ENCODE measurements around the gene SCAF11. TPM values are rescaled to one million over a fixed set of nuclear protein-coding genes. Genes with fewer than 3 reads are reported as not detected.
"Not testable (repeated sequence)": the region's sequence is repeated elsewhere in the genome, so short reads cannot be mapped to it uniquely, and the experiment has no call there.

SCAF11 gene, protein sequence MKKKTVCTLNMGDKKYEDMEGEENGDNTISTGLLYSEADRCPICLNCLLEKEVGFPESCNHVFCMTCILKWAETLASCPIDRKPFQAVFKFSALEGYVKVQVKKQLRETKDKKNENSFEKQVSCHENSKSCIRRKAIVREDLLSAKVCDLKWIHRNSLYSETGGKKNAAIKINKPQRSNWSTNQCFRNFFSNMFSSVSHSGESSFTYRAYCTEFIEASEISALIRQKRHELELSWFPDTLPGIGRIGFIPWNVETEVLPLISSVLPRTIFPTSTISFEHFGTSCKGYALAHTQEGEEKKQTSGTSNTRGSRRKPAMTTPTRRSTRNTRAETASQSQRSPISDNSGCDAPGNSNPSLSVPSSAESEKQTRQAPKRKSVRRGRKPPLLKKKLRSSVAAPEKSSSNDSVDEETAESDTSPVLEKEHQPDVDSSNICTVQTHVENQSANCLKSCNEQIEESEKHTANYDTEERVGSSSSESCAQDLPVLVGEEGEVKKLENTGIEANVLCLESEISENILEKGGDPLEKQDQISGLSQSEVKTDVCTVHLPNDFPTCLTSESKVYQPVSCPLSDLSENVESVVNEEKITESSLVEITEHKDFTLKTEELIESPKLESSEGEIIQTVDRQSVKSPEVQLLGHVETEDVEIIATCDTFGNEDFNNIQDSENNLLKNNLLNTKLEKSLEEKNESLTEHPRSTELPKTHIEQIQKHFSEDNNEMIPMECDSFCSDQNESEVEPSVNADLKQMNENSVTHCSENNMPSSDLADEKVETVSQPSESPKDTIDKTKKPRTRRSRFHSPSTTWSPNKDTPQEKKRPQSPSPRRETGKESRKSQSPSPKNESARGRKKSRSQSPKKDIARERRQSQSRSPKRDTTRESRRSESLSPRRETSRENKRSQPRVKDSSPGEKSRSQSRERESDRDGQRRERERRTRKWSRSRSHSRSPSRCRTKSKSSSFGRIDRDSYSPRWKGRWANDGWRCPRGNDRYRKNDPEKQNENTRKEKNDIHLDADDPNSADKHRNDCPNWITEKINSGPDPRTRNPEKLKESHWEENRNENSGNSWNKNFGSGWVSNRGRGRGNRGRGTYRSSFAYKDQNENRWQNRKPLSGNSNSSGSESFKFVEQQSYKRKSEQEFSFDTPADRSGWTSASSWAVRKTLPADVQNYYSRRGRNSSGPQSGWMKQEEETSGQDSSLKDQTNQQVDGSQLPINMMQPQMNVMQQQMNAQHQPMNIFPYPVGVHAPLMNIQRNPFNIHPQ (N-terminal part only)
- total RNA-seq: 78.1 and 95.6 TPM in 2 replicates

DNA sequence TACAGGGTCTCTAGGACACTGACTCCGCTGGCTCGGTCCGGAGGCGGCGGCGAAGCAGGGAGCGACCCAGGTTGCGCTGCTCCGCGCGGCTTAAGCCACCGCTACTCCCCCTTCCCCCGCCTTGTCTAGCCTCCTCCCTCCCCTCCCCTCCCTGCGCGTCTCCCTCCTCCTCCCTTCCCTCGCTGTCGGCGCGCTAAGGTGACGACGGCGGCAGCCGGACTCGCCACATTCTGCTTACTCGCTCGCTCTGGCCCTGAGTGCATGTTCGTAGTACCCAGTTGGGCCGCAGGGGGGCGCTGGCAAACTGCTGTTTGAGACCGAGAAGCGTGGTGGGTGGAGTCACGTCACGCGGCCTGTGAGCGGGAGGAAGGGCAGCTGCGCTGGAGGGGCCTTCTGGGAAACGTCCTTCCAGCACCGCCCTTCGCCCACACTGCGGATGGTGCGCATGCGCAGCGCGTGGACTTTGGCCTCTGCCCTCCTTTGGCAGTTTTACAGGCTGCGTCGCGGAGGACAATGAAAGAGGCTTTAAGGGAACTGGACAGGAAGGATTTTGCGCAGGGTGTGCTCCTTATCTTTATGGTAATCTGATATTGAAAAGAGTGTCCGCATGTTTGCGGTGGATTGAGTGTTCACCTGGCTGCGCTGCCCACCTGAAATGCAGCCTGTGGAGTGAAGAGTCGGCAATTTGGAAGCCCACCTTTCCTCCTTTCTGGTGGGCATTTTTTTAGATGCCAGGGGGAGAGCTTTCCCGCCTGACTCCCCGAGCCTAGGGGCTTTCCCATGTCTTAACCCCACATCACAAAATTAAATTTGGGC lies at the start of gene SCAF11:
SCAF11 (minus strand) TSS at position 107 of the 816 bp plus-strand sequence. CDS start 26,407 bp downstream, outside the sequence.
- peak; percentile 96 for DNase-seq (ENCODE audit: extremely low read depth, low read depth, low spot score)

GRCh38 chr12:46037066-46037465 lies 46.7 kb upstream of the SCAF11 start:
- not testable (repeated sequence) for DNase-seq (ENCODE audit: extremely low read depth, low read depth, low spot score)

DNA sequence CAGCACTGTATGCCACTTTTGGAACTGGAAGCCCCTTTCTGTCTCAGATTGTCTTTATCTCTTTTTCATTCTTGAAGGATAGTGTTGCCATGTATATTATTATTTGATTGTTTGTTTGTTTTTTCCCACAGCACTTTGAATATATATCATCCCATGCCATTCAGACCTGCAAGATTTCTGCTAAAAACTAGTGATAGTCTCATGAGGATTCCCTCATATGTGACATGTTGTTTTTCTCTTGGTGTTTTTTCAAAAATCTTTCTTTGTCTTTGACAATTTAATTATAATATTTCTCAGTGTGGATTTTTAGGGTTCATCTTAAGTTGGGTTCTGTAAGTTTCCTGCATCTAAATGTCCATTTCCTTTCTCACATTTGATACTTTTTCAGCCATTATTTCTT lies 36.8 kb upstream of the SCAF11 start:
- no peak for DNase-seq (ENCODE audit: extremely low read depth, low read depth, low spot score)

- DNase-seq (ENCODE audit: extremely low read depth, low read depth, low spot score): no peak
Measured at GRCh38 chr12:46024099-46024498, 33.7 kb upstream of the SCAF11 start.

GRCh38 chr12:46020768-46021167 lies 30.4 kb upstream of the SCAF11 start:
- DNase-seq (ENCODE audit: extremely low read depth, low read depth, low spot score): no peak

GRCh38 chr12:46018712-46019111 lies 28.3 kb upstream of the SCAF11 start:
- DNase-seq (ENCODE audit: extremely low read depth, low read depth, low spot score): not testable (repeated sequence)

DNA sequence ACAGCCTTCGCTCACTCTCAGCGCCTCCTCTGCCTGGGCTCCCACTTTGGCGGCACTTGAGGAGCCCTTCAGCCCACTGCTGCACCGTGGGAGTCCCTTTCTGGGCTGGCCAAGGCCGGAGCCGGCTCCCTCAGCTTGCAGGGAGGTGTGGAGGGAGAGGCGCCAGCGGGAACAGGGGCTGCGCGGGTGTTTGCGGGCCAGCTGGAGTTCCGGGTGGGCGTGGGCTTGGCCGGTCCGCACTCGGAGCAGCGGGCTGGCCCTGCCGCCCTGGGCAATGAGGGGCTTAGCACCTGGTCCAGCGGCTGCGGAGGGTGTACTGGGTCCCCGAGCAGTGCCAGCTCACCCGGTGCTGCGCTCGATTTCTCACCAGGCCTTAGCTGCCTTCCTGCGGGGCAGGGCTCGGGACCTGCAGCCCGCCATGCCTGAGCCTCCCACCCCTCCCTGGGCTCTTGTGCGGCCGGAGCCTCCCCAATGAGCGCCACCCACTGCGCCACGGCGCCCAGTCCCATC lies 27.5 kb upstream of the SCAF11 start:
- DNase-seq (ENCODE audit: extremely low read depth, low read depth, low spot score): not testable (repeated sequence)

- no peak for DNase-seq (ENCODE audit: extremely low read depth, low read depth, low spot score)
Measured at GRCh38 chr12:46005823-46006222, 15.4 kb upstream of the SCAF11 start.

DNA sequence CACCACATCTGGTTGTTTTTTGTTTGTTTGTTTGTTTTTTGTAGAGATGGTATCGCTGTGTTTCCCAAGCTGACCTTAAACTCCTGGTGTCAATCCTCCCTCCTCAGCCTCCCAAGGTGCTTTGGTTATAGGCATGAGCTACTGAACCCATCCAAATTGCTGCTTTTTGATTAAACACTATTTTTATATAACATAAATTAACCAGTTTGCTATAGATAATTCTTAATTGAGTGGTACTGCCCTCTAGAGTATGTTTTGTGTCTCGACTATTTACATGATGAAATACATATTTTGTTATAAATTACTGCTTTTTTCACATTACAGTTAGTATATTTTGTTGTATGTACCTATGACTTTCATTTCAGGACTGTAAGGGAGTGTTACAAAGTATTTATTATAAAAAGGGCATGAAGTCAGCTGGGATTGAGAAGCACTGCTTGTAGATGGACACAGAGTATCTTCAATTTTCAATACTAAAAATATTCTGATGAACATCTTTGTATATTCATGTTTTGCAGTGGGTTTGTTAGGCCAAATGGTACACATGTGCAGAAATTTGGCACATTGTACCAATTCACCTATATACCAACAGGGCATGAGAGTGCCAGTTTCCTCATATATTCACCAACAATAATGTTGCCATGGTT lies 14.9 kb upstream of the SCAF11 start:
- no peak for DNase-seq (ENCODE audit: extremely low read depth, low read depth, low spot score)

DNA sequence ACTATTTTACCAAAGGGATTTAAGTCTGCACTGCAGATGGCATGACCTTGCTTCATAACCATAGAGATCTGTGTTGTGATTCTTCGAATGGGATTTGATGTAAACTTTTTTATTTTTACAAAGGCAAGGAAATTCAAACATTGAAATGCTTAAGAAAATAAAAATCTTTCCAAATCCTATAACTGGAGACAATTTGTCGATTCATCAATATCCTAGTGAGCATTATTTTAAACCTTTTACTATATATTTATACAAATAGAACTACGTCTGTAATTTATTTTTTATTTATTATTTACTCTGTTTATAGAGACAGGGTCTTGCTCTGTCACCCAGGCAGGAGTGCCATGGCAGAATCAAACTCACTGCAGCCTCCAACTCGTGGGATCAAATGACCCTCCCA lies 14.3 kb upstream of the SCAF11 start:
- no peak for DNase-seq (ENCODE audit: extremely low read depth, low read depth, low spot score)

DNA sequence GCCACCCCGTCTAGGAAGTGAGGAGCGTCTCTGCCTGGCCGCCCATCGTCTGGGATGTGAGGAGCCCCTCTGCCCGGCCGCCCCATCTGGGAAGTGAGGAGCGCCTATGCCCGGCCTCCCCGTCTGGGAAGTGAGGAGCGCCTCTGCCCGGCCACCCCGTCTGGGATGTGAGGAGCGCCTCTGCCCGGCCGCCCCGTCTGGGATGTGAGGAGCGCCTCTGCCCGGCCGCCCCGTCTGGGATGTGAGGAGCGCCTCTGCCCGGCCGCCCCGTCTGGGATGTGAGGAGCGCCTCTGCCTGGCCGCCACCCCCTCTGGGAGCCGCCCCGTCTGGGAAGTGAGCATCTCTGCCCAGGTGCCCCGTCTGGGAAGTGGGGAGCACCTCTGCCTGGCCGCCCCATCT lies 9.7 kb upstream of the SCAF11 start:
- not testable (repeated sequence) for DNase-seq (ENCODE audit: extremely low read depth, low read depth, low spot score)

- DNase-seq (ENCODE audit: extremely low read depth, low read depth, low spot score): no peak
Measured at GRCh38 chr12:45994736-45995135, 4.4 kb upstream of the SCAF11 start.

DNA sequence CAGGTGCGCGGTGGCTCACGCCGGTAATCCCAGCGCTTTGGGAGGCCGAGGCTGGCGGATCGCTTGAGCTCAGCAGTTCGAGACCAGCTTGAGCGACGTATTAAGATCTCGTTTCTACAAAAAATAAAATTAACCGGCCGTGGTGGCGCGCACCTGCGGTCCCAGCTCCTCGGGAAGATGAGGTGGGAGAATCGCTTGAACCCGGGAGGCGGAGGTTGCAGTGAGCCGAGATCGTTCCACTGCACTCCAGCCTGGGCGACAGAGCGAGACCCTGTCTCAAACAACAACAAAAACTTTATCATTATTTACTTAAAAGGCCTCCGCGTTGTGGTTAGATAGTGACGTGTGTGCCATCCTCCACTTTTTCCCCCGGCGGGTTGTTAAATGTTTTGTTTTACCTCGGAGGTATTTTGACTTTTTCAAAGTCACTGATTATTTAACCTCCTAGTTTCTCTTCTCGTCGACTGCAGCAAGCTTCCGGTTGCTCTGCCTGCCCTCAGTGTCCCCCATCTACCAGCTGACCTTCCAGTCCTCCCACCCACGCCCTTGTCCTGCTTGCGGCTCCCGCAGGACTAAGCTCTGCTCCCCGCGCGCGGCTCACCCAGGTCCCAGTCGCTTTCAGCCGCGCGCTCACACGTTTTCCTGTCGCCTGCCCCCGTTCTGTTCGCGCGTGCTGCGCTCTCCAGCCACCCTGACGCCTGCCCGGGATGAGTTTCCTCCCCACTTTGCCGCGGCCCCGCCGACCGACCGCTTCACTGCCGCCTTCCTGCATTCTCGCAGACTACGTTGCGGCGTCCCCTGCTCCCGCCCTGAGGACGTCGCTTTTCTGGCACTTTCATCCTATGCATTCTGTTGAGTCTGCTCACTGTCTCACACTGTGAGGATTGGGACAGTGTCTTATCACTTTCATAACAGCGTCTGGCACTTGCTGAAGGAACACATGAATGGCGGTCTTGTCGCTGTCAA lies 1.2 kb upstream of the SCAF11 start:
- no peak for DNase-seq (ENCODE audit: extremely low read depth, low read depth, low spot score)

DNA sequence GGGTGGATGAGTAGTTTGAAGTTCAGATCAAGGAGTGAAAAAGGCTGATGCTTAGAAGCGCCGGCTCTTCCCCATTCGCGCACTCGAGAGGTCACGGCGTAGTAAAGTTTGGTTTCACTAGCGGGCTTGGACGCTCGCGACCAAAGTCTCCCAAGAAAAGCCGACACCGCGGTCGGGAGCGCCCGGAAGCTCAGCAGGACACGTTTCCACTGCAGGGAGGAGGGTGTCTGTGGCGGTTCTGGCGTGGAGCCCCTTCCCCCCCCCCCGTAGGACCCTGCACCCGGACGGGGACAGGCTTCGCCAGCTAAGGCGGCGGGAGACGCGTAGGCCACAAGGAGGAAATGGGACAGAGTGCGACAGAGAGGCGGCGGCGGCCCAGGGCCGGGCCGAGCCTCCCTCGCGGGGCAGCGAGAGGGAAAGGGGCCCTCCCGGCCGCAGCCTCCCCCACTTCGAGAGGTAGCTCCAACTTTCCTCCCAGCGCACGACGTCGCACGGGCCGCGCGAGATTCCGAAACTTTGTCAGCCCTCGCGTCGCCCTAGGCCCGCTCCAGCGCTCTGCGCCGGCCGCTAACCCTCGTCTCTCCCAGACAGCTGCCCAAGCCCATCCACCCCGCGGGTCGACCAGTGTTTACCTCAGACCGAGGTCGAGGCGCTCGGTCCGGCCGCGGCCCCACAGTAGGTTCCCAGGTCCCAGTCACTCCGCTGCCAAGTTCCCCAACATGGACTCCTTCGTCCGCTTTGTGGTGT lies 480 bp downstream of the SCAF11 start:
- no peak for DNase-seq (ENCODE audit: extremely low read depth, low read depth, low spot score)

DNA sequence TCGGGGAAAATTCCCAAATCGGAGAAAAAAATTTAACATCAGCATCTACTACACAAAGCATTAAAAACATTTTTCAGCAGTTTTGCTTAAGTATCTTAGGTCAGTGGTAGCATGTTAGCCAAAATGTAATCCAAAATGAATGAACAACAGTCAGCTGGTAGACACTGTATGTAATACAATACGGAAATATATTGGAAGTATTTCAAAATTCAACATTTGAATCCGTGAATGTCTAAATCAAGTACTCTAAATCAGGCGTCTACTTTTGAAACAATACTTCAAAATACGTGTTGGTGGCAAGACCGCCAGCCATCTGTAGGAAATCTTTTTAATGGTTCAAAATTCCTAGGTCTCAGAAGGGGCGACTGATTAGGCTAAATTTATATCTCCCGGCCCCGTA lies 1.1 kb downstream of the SCAF11 start:
- no peak for DNase-seq (ENCODE audit: extremely low read depth, low read depth, low spot score)

- DNase-seq (ENCODE audit: extremely low read depth, low read depth, low spot score): no peak
Measured at GRCh38 chr12:45988264-45988663, 2.1 kb downstream of the SCAF11 start.

- DNase-seq (ENCODE audit: extremely low read depth, low read depth, low spot score): no peak
Measured at GRCh38 chr12:45987340-45987727, 3.0 kb downstream of the SCAF11 start.

All from glomerular endothelial cell (primary cell).